Left lung (tissue), 10 donors: ENCODE measurements around the gene NTHL1. TPM values are rescaled to one million over a fixed set of nuclear protein-coding genes. Genes with fewer than 3 reads are reported as not detected.

Experiments used
- ATAC-seq: fragments of 200-7000 bp; cut with Tn5 transposase; one replicate; pipeline ENCODE4 v1.9.1; 2020; ENCODE audit warnings: moderate library complexity
- DNase-seq, 4 donors: peaks; one replicate each; pipeline ENCODE4 v3.0.0-alpha.2; 2013 to 2020
- H3K27ac ChIP-seq, 2 donors: fragments of 200-600 bp; sonication (generic) in 1 of 2; one replicate each; pipeline versions ENCODE4 v1.5.0 to v1.8.0; 2020 to 2021
- H3K27me3 ChIP-seq, 2 donors: fragments of 200-600 bp; sonication (generic) in 1 of 2; one replicate each; pipeline versions ENCODE4 v1.5.0 to v1.8.0; 2020 to 2021
- H3K36me3 ChIP-seq, 2 donors: fragments of 200-600 bp; sonication (generic) in 1 of 2; one replicate each; pipeline versions ENCODE4 v1.5.0 to v1.8.0; 2020 to 2021
- H3K4me1 ChIP-seq, 2 donors: fragments of 200-600 bp; one replicate each; pipeline ENCODE4 v1.8.0; 2021
- H3K4me3 ChIP-seq, 2 donors: fragments of 200-600 bp; sonication (generic) in 1 of 2; one replicate each; pipeline versions ENCODE4 v1.5.0 to v1.8.0; 2020 to 2021; ENCODE audit warnings: mild to moderate bottlenecking in 1 of 2
- H3K9me3 ChIP-seq, 2 donors: fragments of 200-600 bp; sonication (generic) in 1 of 2; one replicate each; pipeline versions ENCODE4 v1.5.0 to v1.8.0; 2020 to 2021
- intact Hi-C, 2 donors: fragments of 100-400 bp; cut with DNase I; formaldehyde crosslinking; loops; one replicate each; pipeline versions ENCODE4 v1.11.2 to v1.14.2; 2022
- polyA plus RNA-seq, 6 donors: library from polyadenylated mRNA; unstranded; fragments of 120-200 nt; gene quantifications; one replicate each; pipeline ENCODE4 v1.2.1, GENCODE V29; 2013; ENCODE audit not compliant: insufficient read length in 6 of 6
- total RNA-seq, 2 donors: library from RNA; stranded (reverse); fragmentation: NEBNext Ultra II Directional; extraction: Animal tissue kit (Norgen Biotek cat#: 25700); gene quantifications; one replicate each; pipeline ENCODE4 v1.2.1, GENCODE V29; 2021
- TF ChIP-seq, protein P1 (sequence below), 2 donors: fragments of 200-600 bp; sonication (generic) in 1 of 2; IDR thresholded peaks; one replicate each; pipeline versions ENCODE4 v1.5.0 to v1.8.0; 2021; ENCODE audit warnings: antibody characterized with exemption in 2 of 2
- donor health status: DM: no; HTN: yes; CAD: no.
- donor health status: DM: no; HTN: no; CAD: no.

Gene NTHL1
- total and polyA plus RNA-seq, 8 donors, result 19.4 to 30.0 (median 25.8) TPM

DNA sequence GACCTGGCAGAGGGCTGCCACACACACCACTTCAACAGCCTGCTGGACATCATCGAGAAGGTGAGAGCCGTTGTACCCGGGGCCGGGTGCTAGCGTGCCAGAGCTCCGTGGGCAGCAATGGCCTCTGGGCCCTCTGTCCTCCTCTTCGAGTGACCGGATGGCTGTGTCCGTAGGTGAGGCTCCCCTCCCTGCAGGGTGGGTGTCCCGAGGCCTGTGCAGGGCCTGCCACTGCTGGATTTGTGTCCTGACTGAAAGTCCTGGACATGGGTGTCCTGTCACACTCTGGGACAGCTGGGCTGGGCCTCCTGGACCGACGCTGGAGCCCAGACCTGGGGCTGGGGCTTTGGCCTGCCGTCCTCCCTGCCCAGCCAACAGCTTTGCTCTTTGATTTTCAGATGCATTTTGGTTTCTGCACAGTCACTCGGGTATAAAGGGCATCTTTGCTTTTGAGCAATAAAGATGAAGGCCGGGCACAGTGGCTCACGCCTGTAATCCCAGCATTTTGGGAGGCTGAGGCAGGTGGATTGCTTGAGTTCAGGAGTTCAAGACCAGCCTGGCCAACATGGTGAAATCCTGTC is 16.8 kb upstream of the NTHL1 start:
- no peak overlapping the region for H3K27ac ChIP-seq
- no peak for ATAC-seq
- no peaks in the 10 kb centered on the region for H3K27me3 ChIP-seq
- no peaks in the 10 kb centered on the region for H3K4me1 ChIP-seq
- no peak overlapping the region for H3K4me3 ChIP-seq
- TF ChIP-seq, protein P1, sequence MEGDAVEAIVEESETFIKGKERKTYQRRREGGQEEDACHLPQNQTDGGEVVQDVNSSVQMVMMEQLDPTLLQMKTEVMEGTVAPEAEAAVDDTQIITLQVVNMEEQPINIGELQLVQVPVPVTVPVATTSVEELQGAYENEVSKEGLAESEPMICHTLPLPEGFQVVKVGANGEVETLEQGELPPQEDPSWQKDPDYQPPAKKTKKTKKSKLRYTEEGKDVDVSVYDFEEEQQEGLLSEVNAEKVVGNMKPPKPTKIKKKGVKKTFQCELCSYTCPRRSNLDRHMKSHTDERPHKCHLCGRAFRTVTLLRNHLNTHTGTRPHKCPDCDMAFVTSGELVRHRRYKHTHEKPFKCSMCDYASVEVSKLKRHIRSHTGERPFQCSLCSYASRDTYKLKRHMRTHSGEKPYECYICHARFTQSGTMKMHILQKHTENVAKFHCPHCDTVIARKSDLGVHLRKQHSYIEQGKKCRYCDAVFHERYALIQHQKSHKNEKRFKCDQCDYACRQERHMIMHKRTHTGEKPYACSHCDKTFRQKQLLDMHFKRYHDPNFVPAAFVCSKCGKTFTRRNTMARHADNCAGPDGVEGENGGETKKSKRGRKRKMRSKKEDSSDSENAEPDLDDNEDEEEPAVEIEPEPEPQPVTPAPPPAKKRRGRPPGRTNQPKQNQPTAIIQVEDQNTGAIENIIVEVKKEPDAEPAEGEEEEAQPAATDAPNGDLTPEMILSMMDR (IDR thresholded peaks at IDR 0.05), result no peak
- no peaks in the 10 kb centered on the region for H3K9me3 ChIP-seq
- H3K36me3 ChIP-seq, result peaks cover 0 to 98% of the 10 kb centered on the region in 2 donors
- intact Hi-C loops, result no loop called here
- DNase-seq, result no peak

DNA sequence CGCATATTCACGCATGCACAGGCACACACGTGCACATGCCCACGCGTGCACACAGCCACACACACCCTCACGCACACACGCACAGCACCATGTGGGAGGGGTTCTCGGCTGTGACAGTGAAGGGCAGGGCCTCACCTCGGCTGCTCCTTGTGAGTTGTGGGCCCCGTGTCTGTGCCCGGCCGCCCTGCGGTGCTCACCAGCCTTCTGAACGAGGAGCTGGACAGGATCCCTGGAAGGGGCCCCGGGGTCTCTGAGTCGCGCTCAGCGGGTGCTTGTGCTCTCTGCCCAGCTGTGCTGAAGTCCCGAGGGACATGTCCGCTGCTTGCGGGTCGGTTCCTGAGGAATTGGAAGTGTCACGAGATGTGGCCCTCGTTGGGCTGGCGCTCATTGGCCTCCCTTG is 16.2 kb upstream of the NTHL1 start:
- DNase-seq, result no peak
- Histone ChIP-seq H3K4me3 (no peak overlapping the region), H3K4me1 (no peaks in the 10 kb centered on the region), H3K27ac (no peak overlapping the region), H3K9me3 (no peaks in the 10 kb centered on the region), H3K27me3 (no peaks in the 10 kb centered on the region), H3K36me3 (peaks cover 0 to 100% of the 10 kb centered on the region in 2 donors)
- intact Hi-C loops, result no loop called here
- no peak for ATAC-seq
- TF ChIP-seq, protein P1 (IDR thresholded peaks at IDR 0.05), result no peak

DNA sequence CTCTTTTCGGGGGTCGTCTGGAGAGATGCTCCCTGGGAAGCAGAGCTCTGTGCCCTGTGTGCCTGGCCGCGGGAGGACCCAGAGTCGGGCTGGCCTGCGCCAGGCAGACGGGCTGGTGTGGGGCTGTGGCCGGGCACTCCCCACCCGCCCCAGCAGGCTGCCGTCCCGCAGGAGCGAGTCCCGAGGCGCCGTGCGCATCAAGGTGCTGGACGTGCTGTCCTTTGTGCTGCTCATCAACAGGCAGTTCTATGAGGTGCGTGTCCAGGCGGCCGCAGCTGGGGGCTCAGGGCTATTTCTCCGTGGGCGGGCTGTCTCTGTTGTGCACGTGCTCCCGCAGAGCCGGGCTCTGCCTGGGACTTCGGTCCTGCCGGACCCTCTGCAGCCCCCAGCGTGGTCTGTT is 15.2 kb upstream of the NTHL1 start:
- Histone ChIP-seq H3K4me3 (no peak overlapping the region), H3K27ac (no peak overlapping the region), H3K4me1 (no peaks in the 10 kb centered on the region), H3K9me3 (no peaks in the 10 kb centered on the region), H3K27me3 (no peaks in the 10 kb centered on the region), H3K36me3 (peaks cover 0 to 99% of the 10 kb centered on the region in 2 donors)
- ATAC-seq (no peak), DNase-seq (no peak)
- TF ChIP-seq, protein P1 (IDR thresholded peaks at IDR 0.05), result no peak
- intact Hi-C loops, result no loop called here

DNA sequence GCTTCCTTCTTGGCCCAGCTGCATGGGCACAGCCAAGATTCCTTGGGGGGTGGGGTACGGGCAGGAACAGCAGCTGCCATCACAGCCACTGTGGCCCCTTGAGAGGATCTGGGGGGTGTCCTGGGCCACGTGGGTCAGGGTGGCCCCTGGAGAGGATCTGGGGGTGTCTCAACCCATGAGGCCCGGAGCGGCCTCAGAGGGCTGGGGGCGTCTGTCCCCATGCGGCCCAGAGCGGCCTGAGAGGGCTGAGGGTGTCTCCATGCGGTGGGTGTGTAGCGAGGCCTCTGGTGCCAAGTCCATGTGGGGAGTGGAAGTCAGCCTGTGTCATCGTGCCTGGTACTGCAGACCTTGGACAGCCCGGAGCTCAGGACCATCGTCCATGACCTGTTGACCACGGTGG is 13.9 kb upstream of the NTHL1 start:
- no peaks in the 10 kb centered on the region for H3K4me1 ChIP-seq
- DNase-seq (no peak), ATAC-seq (no peak)
- no peak overlapping the region for H3K27ac ChIP-seq
- no peaks in the 10 kb centered on the region for H3K27me3 ChIP-seq
- no peaks in the 10 kb centered on the region for H3K9me3 ChIP-seq
- TF ChIP-seq, protein P1 (IDR thresholded peaks at IDR 0.05), result no peak
- H3K36me3 ChIP-seq, result peaks cover 0 to 98% of the 10 kb centered on the region in 2 donors
- no peak overlapping the region for H3K4me3 ChIP-seq
- intact Hi-C loops, result no loop called here

DNA sequence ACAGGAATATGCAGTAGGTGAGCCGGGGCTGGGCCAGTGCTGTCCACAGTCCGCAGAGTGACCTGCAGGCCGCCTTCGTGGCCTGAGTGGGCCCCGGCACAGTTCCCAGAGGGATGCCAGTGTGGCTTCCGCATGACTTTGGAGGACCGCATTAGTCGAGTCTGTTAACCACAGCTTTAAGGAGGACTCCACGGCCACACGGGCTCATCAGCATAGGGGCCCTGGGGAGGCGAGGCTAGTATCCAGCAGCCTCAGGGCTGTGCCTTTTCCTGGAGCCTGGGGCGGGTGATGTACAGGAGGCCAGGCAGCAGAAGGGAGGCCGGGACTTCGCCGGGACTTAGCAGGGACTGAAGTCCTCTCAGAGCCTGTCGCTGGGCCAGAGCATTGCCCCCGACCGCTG is 13.4 kb upstream of the NTHL1 start:
- H3K9me3 ChIP-seq, result no peaks in the 10 kb centered on the region
- H3K27me3 ChIP-seq, result no peaks in the 10 kb centered on the region
- H3K27ac ChIP-seq, result no peak overlapping the region
- TF ChIP-seq, protein P1 (IDR thresholded peaks at IDR 0.05), result no peak
- peaks cover 0 to 98% of the 10 kb centered on the region in 2 donors for H3K36me3 ChIP-seq
- intact Hi-C loops, result no loop called here
- ATAC-seq (no peak), DNase-seq (no peak)
- H3K4me1 ChIP-seq, result no peaks in the 10 kb centered on the region
- no peak overlapping the region for H3K4me3 ChIP-seq
